ENCODE data around the gene CHRNA5. TPM values are rescaled to one million over a fixed set of nuclear protein-coding genes. Genes with fewer than 3 reads are reported as not detected.

Gene CHRNA5
- total and polyA plus RNA-seq, 7 donors, result 0.71 to 4.4 (median 3.1) TPM

DNA sequence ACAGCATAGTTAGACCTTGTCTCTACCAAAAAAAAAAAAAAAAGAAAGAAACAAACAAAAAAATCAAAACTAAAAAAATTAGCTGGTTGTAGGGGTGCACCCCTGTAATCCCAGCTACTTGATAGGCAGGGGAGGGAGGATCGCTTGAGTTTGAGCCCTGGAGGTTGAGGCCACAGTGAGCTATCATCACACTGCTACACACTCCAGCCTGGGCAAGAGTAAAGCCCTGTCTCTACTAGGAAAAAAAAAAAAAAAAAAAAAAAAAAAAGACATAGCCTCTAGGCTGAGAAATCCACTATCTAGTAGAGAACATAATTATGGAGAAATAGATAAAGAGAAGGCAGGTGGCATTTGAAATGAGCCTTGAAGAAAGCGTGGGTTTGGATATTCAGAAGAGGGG is 2.2 kb upstream of the CHRNA5 start:
- TF ChIP-seq, protein P1, sequence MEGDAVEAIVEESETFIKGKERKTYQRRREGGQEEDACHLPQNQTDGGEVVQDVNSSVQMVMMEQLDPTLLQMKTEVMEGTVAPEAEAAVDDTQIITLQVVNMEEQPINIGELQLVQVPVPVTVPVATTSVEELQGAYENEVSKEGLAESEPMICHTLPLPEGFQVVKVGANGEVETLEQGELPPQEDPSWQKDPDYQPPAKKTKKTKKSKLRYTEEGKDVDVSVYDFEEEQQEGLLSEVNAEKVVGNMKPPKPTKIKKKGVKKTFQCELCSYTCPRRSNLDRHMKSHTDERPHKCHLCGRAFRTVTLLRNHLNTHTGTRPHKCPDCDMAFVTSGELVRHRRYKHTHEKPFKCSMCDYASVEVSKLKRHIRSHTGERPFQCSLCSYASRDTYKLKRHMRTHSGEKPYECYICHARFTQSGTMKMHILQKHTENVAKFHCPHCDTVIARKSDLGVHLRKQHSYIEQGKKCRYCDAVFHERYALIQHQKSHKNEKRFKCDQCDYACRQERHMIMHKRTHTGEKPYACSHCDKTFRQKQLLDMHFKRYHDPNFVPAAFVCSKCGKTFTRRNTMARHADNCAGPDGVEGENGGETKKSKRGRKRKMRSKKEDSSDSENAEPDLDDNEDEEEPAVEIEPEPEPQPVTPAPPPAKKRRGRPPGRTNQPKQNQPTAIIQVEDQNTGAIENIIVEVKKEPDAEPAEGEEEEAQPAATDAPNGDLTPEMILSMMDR (IDR thresholded peaks at IDR 0.05), result no peak
- intact Hi-C loops (cut with DNase I), result no loop called here
- Histone ChIP-seq H3K27ac (no peak overlapping the region), H3K4me3 (no peak overlapping the region), H3K4me1 (peaks cover 9% of the 10 kb centered on the region), H3K36me3 (ENCODE audit: insufficient read depth in 1 of 2, low read depth in 1 of 2) (no peaks in the 10 kb centered on the region), H3K27me3 (ENCODE audit: insufficient read depth in 3 of 3, low read length in 2 of 3) (no peaks in the 10 kb centered on the region), H3K9me3 (no peaks in the 10 kb centered on the region)
- WGBS, 3 donors, result 94 to 100% (median 98%) methylated on average over 2 of the region's 2 CpGs
- ATAC-seq (no peak), DNase-seq (no peak)

DNA sequence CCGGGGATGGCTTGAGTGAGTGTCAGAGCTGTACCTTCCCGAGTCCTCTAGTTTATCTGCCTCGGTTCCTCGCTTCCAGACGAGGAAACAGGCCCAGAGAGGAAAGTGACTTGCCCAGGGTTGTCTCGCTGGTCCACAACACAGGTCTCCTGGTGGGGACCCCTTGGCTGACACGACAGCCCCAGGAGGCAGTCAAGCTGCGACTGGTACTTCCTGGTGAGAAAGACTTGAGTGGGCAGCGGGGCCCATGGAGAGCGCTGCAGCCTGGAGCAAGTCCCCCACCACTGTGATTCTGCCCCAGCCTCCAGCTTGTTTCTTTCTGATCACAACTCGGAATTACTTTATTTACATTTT is 600 bp upstream of the CHRNA5 start:
- Histone ChIP-seq H3K4me3 (peak overlapping the region; percentile 72), H3K36me3 (ENCODE audit: insufficient read depth in 1 of 2, low read depth in 1 of 2) (no peaks in the 10 kb centered on the region), H3K4me1 (peaks cover 9% of the 10 kb centered on the region), H3K27me3 (ENCODE audit: insufficient read depth in 3 of 3, low read length in 2 of 3) (no peaks in the 10 kb centered on the region), H3K27ac (no peak overlapping the region), H3K9me3 (no peaks in the 10 kb centered on the region)
- WGBS, 3 donors, result 72 to 85% (median 82%) methylated on average over 11 of the region's 11 CpGs
- TF ChIP-seq, protein P1 (IDR thresholded peaks at IDR 0.05), result no peak
- ATAC-seq, result no peak
- intact Hi-C loops (cut with DNase I), result no loop called here
- DNase-seq, result no peak

DNA sequence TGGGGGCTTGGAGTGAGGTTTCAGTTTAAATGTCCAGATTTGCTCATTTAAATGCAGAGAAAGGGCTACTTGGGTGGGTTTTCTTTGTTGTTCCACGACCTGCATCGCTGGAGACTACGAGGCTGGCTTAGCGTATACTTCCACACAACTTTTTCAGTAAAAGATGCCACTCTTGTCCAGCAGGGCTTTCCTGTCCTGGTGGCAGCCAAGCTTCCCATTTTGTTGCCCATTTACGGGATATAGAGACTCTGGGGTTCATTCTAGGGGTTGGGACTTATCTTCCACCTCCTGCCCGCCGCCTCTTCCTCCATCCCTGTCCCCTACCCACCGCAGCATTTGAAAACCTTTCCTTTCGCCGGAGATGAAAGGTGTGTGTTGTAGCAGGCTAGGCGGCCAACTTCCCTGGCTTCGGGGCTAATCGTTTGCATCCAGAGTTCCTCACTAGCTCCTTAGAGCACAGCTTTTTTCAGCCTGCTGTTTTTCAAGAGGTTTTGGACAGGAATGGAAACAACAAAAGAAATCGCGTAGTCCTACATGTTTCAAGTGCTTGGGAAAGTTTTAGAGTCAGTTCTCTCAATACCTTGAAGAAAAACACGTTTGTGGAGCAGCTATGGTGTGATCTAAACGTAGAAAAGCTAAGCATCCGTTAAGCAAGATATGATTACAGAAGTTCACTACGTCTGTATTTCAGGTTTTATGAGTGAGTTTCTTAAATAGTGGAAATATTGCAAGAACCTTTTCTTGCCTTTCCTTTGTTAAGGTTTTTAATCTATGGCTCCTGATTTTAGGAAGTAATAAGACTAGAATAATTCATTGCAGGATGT is 843 bp downstream of the CHRNA5 start:
- TF ChIP-seq, protein P1 (IDR thresholded peaks at IDR 0.05), result no peak
- Histone ChIP-seq H3K4me3 (peak overlapping the region; percentile 72), H3K27ac (no peak overlapping the region), H3K27me3 (ENCODE audit: insufficient read depth in 3 of 3, low read length in 2 of 3) (no peaks in the 10 kb centered on the region), H3K9me3 (no peaks in the 10 kb centered on the region), H3K4me1 (peaks cover 9% of the 10 kb centered on the region), H3K36me3 (ENCODE audit: insufficient read depth in 1 of 2, low read depth in 1 of 2) (no peaks in the 10 kb centered on the region)
- DNase-seq (no peak), ATAC-seq (peak in 2 of 4 donors; percentile 8 to 33)
- WGBS, 3 donors, result 6 to 11% (median 8%) methylated on average over 19 of the region's 19 CpGs
- intact Hi-C loops (cut with DNase I), result no loop called here

DNA sequence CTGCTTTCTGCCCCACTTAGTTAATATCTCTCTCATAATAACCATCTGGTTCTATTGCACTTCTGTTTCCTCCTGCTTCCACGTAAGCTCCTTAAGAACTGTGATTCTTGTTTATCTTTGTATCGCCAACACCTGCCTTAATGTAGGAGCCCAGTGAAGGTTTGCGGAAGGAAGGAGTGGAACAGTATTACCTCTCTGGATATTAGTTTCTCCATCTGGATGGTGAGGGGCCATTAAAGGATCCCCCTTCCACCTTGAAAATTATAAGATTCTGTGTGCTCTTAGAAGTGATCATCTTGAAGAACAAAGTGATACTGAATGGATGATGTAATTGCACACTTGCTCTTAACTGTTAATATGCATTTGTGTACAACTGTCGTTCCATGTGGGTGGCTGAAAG is 2.2 kb downstream of the CHRNA5 start:
- WGBS, 3 donors, result 74 to 76% (median 74%) methylated on average over 4 of the region's 4 CpGs
- intact Hi-C loops (cut with DNase I), result no loop called here
- DNase-seq (no peak), ATAC-seq (no peak)
- Histone ChIP-seq H3K27ac (no peak overlapping the region), H3K36me3 (ENCODE audit: insufficient read depth in 1 of 2, low read depth in 1 of 2) (no peaks in the 10 kb centered on the region), H3K9me3 (no peaks in the 10 kb centered on the region), H3K27me3 (ENCODE audit: insufficient read depth in 3 of 3, low read length in 2 of 3) (no peaks in the 10 kb centered on the region), H3K4me3 (no peak overlapping the region), H3K4me1 (peaks cover 9% of the 10 kb centered on the region)
- TF ChIP-seq, protein P1 (IDR thresholded peaks at IDR 0.05), result no peak

DNA sequence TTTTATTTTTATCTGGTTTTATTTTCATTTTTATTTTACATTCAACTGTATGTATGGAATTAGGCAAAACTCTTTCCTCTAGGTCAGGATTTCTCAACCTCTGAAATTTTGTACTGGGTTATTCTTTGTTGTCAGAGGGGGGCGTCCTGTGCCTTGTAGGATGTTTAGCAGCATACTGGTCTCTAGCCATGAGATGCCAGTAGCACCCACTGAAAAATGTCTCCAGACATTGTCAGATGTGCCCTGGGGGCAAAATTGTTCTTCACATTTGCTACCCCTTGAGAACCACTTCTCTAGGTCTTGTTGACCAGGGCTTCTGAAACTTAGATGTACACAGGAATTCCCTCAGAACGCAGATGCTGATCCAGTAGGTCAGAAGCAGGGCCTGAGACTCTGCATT is 5.4 kb downstream of the CHRNA5 start:
- WGBS, 3 donors, result 89 to 97% (median 89%) methylated on average over 2 of the region's 2 CpGs
- no peaks in the 10 kb centered on the region for H3K9me3 ChIP-seq
- ATAC-seq, result no peak
- TF ChIP-seq, protein P1 (IDR thresholded peaks at IDR 0.05), result no peak
- H3K36me3 ChIP-seq (ENCODE audit: insufficient read depth in 1 of 2, low read depth in 1 of 2), result no peaks in the 10 kb centered on the region
- H3K4me3 ChIP-seq, result no peak overlapping the region
- intact Hi-C loops (cut with DNase I), result no loop called here
- H3K27me3 ChIP-seq (ENCODE audit: insufficient read depth in 3 of 3, low read length in 2 of 3), result no peaks in the 10 kb centered on the region
- DNase-seq, result no peak
- H3K4me1 ChIP-seq, result peaks cover 9% of the 10 kb centered on the region
- H3K27ac ChIP-seq, result no peak overlapping the region

Measured in psoas muscle (tissue), 8 donors.